HL-60 (cell line): ENCODE data around the gene MYL12A.

Experiments used
- DNase-seq, 2 experiments: peaks; one replicate each; pipeline ENCODE4 v3.0.0-alpha.2; 2010 to 2020; ENCODE audit warnings: low read depth in 1 of 2, low spot score in 1 of 2
- H3K27ac ChIP-seq: fragments of 250-450 bp; sonication (Bioruptor Pico); replicated peaks from 2 replicates; pipeline ENCODE4 v1.5.1; 2020; ENCODE audit warnings: mild to moderate bottlenecking, moderate library complexity
- H3K27me3 ChIP-seq: fragments of 250-450 bp; sonication (Bioruptor Pico); 2 replicates; pipeline ENCODE4 v1.5.1; 2021; ENCODE audit warnings: mild to moderate bottlenecking, moderate library complexity; ENCODE audit not compliant: insufficient read depth, poor library complexity, severe bottlenecking
- H3K4me3 ChIP-seq: replicated peaks from 2 replicates; pipeline ENCODE4 v1.5.1; 2011; ENCODE audit warnings: mild to moderate bottlenecking, control low read depth, low read length; ENCODE audit not compliant: insufficient read depth
- CTCF ChIP-seq: IDR thresholded peaks from one replicate; pipeline ENCODE4 v1.5.1; 2011; ENCODE audit warnings: low read length, control low read depth, inconsistent platforms; ENCODE audit not compliant: insufficient read depth
- GABPA ChIP-seq: IDR thresholded peaks from 2 replicates; pipeline ENCODE4 v1.6.1; 2012; ENCODE audit warnings: low read depth
- POLR2AphosphoS5 ChIP-seq: IDR thresholded peaks from 2 replicates; pipeline ENCODE4 v1.6.1; 2012; ENCODE audit warnings: low read depth
- SPI1 ChIP-seq: IDR thresholded peaks from 2 replicates; pipeline ENCODE4 v1.6.1; 2012; ENCODE audit warnings: low read depth, mild to moderate bottlenecking, borderline replicate concordance
- TF ChIP-seq, protein P1 (sequence below): IDR thresholded peaks from 2 replicates; pipeline ENCODE4 v1.6.1; 2012; ENCODE audit warnings: low read depth; ENCODE audit not compliant: insufficient replicate concordance

MYL12A gene

GRCh38 chr18:3235846-3236245 lies 11.8 kb upstream of the MYL12A start:
- no peak for DNase-seq
- TF ChIP-seq GABPA = no peak
- TF ChIP-seq CTCF = no peak
- no peak for TF ChIP-seq SPI1
- TF ChIP-seq POLR2AphosphoS5 = no peak
- TF ChIP-seq, protein P1, sequence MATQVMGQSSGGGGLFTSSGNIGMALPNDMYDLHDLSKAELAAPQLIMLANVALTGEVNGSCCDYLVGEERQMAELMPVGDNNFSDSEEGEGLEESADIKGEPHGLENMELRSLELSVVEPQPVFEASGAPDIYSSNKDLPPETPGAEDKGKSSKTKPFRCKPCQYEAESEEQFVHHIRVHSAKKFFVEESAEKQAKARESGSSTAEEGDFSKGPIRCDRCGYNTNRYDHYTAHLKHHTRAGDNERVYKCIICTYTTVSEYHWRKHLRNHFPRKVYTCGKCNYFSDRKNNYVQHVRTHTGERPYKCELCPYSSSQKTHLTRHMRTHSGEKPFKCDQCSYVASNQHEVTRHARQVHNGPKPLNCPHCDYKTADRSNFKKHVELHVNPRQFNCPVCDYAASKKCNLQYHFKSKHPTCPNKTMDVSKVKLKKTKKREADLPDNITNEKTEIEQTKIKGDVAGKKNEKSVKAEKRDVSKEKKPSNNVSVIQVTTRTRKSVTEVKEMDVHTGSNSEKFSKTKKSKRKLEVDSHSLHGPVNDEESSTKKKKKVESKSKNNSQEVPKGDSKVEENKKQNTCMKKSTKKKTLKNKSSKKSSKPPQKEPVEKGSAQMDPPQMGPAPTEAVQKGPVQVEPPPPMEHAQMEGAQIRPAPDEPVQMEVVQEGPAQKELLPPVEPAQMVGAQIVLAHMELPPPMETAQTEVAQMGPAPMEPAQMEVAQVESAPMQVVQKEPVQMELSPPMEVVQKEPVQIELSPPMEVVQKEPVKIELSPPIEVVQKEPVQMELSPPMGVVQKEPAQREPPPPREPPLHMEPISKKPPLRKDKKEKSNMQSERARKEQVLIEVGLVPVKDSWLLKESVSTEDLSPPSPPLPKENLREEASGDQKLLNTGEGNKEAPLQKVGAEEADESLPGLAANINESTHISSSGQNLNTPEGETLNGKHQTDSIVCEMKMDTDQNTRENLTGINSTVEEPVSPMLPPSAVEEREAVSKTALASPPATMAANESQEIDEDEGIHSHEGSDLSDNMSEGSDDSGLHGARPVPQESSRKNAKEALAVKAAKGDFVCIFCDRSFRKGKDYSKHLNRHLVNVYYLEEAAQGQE = no peak
- H3K27me3 ChIP-seq = no peaks in the 10 kb centered on the region
- H3K27ac ChIP-seq = no peak overlapping the region
- no peak overlapping the region for H3K4me3 ChIP-seq

DNA sequence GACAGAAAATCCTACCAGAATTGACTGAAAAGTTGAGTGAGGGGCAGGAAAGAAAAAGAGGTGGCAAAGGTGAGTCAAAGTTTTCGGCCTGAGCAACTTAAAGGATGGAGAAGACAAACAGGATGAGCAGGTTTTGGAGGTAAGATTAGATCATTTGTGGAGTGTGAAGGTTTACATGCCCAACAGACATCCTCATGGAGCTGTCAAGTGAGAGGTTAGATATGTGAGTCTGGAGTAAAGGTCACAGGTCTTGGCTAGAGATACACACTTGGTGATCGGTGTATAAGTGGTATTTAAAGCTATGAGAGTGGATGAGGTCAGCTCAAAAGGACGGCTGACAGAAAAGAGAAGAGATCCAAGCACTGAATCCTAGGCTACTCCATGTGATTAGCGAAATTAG lies 11.1 kb upstream of the MYL12A start:
- H3K4me3 ChIP-seq = no peak overlapping the region
- TF ChIP-seq CTCF (no peak), SPI1 (no peak), GABPA (no peak), POLR2AphosphoS5 (no peak)
- TF ChIP-seq, protein P1 = no peak
- no peak for DNase-seq
- H3K27me3 ChIP-seq = no peaks in the 10 kb centered on the region
- H3K27ac ChIP-seq = no peak overlapping the region

GRCh38 chr18:3238742-3239141 lies 8.9 kb upstream of the MYL12A start:
- TF ChIP-seq CTCF (no peak), SPI1 (no peak), POLR2AphosphoS5 (no peak), GABPA (no peak)
- TF ChIP-seq, protein P1 = no peak
- H3K27me3 ChIP-seq = no peaks in the 10 kb centered on the region
- no peak for DNase-seq
- no peak overlapping the region for H3K27ac ChIP-seq
- no peak overlapping the region for H3K4me3 ChIP-seq
